SK-N-SH (cell line): ENCODE measurements around the gene UBN1. TPM values are rescaled to one million over a fixed set of nuclear protein-coding genes. Genes with fewer than 3 reads are reported as not detected.

ENCODE experiments used
- CTCF ChIA-PET: fragments of 300-600, 350-600 bp; formaldehyde crosslinking; extraction: SDS; loops from one replicate; lab custom pipeline; 2021; lab: Yijun Ruan, JAX
- POLR2A ChIA-PET: fragments of 350-600 bp; sonication (Branson Sonifier 250); formaldehyde crosslinking; extraction: SDS; loops from one replicate; lab custom pipeline; 2020; ENCODE audit warnings: antibody characterized with exemption, inconsistent platforms; lab: Yijun Ruan, JAX
- DNase-seq: peaks from one replicate; pipeline ENCODE4 v3.0.0; 2012
- H2AFZ ChIP-seq: fragments of 200-600 bp; sonication (generic); 2 replicates; pipeline ENCODE4 v1.8.1; 2016; ENCODE audit warnings: antibody characterized with exemption, mild to moderate bottlenecking, low read depth
- H3F3A ChIP-seq: fragments of 200-600 bp; sonication (generic); replicated peaks from 2 replicates; pipeline ENCODE3; 2016; ENCODE audit warnings: antibody characterized with exemption, mild to moderate bottlenecking; ENCODE audit not compliant: insufficient read depth
- H3K27ac ChIP-seq, 2 experiments: fragments of 200-500 bp in 1 of 2; fragments of 200-600 bp in 1 of 2; sonication (Bioruptor generic) in 1 of 2; sonication (generic), shearing (Covaris generic) in 1 of 2; 2 replicates each; pipeline versions ENCODE4 v1.5.1 to v1.6.1; 2014 to 2016; ENCODE audit warnings: low read depth in 2 of 2, inconsistent platforms in 1 of 2, low read length in 1 of 2, mild to moderate bottlenecking in 1 of 2, mixed read lengths in 1 of 2
- H3K27me3 ChIP-seq: fragments of 200-600 bp; sonication (generic), shearing (Covaris generic); 2 replicates; pipeline ENCODE4 v1.6.1; 2016; ENCODE audit warnings: mixed run types; ENCODE audit not compliant: insufficient read depth
- H3K36me3 ChIP-seq, 2 experiments: fragments of 200-500 bp in 1 of 2; fragments of 200-600 bp in 1 of 2; sonication (Bioruptor generic) in 1 of 2; sonication (generic) in 1 of 2; replicated peaks in 1 of 2; 2 replicates each; pipeline versions ENCODE3 to v1.5.1; 2014 to 2016; ENCODE audit warnings: low read length in 1 of 2, mild to moderate bottlenecking in 1 of 2; ENCODE audit not compliant: insufficient read depth in 2 of 2, control insufficient read depth in 1 of 2
- H3K4me1 ChIP-seq, 2 experiments: fragments of 200-500 bp in 1 of 2; fragments of 200-600 bp in 1 of 2; sonication (Bioruptor generic) in 1 of 2; sonication (generic), shearing (Covaris generic) in 1 of 2; 2 replicates each; pipeline versions ENCODE4 v1.5.1 to v1.6.1; 2014 to 2016; ENCODE audit warnings: low read depth in 1 of 2, low read length in 1 of 2, mixed run types in 1 of 2; ENCODE audit not compliant: insufficient read depth in 2 of 2, control insufficient read depth in 1 of 2
- H3K4me2 ChIP-seq: fragments of 200-600 bp; sonication (generic), shearing (Covaris generic); 2 replicates; pipeline ENCODE4 v1.6.1; 2017; ENCODE audit warnings: mixed run types
- H3K4me3 ChIP-seq, 2 experiments: fragments of 200-500 bp in 1 of 2; fragments of 200-600 bp in 1 of 2; sonication (Bioruptor generic) in 1 of 2; sonication (generic), shearing (Covaris generic) in 1 of 2; 2 replicates each; pipeline versions ENCODE4 v1.5.1 to v1.8.1; 2014 to 2016; ENCODE audit warnings: low read depth in 2 of 2, inconsistent platforms in 1 of 2, low read length in 1 of 2, mild to moderate bottlenecking in 1 of 2, mixed read lengths in 1 of 2, moderate library complexity in 1 of 2
- H3K79me2 ChIP-seq: fragments of 200-600 bp; sonication (generic); 2 replicates; pipeline ENCODE4 v1.8.1; 2017; ENCODE audit warnings: mild to moderate bottlenecking; ENCODE audit not compliant: insufficient read depth
- H3K9ac ChIP-seq: fragments of 200-600 bp; sonication (generic); 2 replicates; pipeline ENCODE4 v1.6.1; 2017; ENCODE audit warnings: mixed run types
- H3K9me2 ChIP-seq: fragments of 200-600 bp; sonication (generic); 2 replicates; pipeline ENCODE4 v1.6.1; 2017; ENCODE audit warnings: mixed run types
- H3K9me3 ChIP-seq: fragments of 200-600 bp; sonication (generic); 2 replicates; pipeline ENCODE4 v1.6.1; 2017; ENCODE audit warnings: mixed run types, mild to moderate bottlenecking, moderate library complexity
- H4K20me1 ChIP-seq: fragments of 200-600 bp; sonication (generic); 2 replicates; pipeline ENCODE4 v1.6.1; 2017; ENCODE audit warnings: mild to moderate bottlenecking, mixed run types; ENCODE audit not compliant: insufficient read depth
- CHD2 ChIP-seq: fragments of 150-350 bp; IDR thresholded peaks from 2 replicates; pipeline ENCODE4 v1.6.1; 2018; ENCODE audit warnings: low read length; ENCODE audit not compliant: partially characterized antibody
- ELF1 ChIP-seq: IDR thresholded peaks from 2 replicates; pipeline ENCODE4 v1.4.0; 2012
- EP300 ChIP-seq, 2 experiments: IDR thresholded peaks; 2 replicates each; pipeline versions ENCODE4 v1.4.0 to v1.6.1; 2012; ENCODE audit warnings: borderline replicate concordance in 1 of 2, low read depth in 1 of 2, low read length in 1 of 2
- EZH2phosphoT487 ChIP-seq: fragments of 200-600 bp; sonication (generic); IDR thresholded peaks from 2 replicates; pipeline ENCODE4 v1.6.1; 2017; ENCODE audit warnings: low read depth, mixed run types, mild to moderate bottlenecking, antibody characterized with exemption, moderate library complexity, borderline replicate concordance
- GATA2 ChIP-seq: sonication (generic); formaldehyde crosslinking; IDR thresholded peaks from 2 replicates; pipeline ENCODE4 v1.5.0; 2020; ENCODE audit warnings: mild to moderate bottlenecking, missing genetic modification reagents
- IRF3 ChIP-seq: fragments of 150-350 bp; IDR thresholded peaks from 2 replicates; pipeline ENCODE4 v1.6.1; 2016; ENCODE audit warnings: mild to moderate bottlenecking, low read depth, low read length
- JUND ChIP-seq: IDR thresholded peaks from 2 replicates; pipeline ENCODE4 v1.4.0; 2012
- MEF2A ChIP-seq: IDR thresholded peaks from 2 replicates; pipeline ENCODE4 v1.4.0; 2012; ENCODE audit warnings: low read depth, borderline replicate concordance
- NFIC ChIP-seq: IDR thresholded peaks from 2 replicates; pipeline ENCODE4 v1.4.0; 2012; ENCODE audit warnings: borderline replicate concordance
- RXRA ChIP-seq: IDR thresholded peaks from 2 replicates; pipeline ENCODE4 v1.4.0; 2012; ENCODE audit warnings: low read depth, mild to moderate bottlenecking, borderline replicate concordance
- SMC3 ChIP-seq: IDR thresholded peaks from 2 replicates; pipeline ENCODE4 v1.6.1; 2012; ENCODE audit warnings: low read depth, low read length, improper control_type of control experiment
- TCF12 ChIP-seq: IDR thresholded peaks from 2 replicates; pipeline ENCODE4 v1.4.0; 2012
- USF1 ChIP-seq: IDR thresholded peaks from 2 replicates; pipeline ENCODE4 v1.4.0; 2012; ENCODE audit warnings: low read depth, borderline replicate concordance
- YY1 ChIP-seq: IDR thresholded peaks from 2 replicates; pipeline ENCODE4 v1.4.0; 2012; ENCODE audit warnings: low read depth, mild to moderate bottlenecking
- ZBTB33 ChIP-seq: IDR thresholded peaks from 2 replicates; pipeline ENCODE4 v1.4.0; 2012; ENCODE audit warnings: low read depth, borderline replicate concordance
- WGBS: methylation state at CpG from one replicate; pipeline ENCODE4 v1.1.6; 2017; ENCODE audit warnings: low lambda C conversion rate; 5-methylcytosine and 5-hydroxymethylcytosine counted together
- polyA plus RNA-seq, 3 experiments: library from polyadenylated mRNA; depleted of rRNA; stranded (reverse); fragments of >200 nt; gene quantifications; 2 replicates each; pipeline ENCODE4 v1.2.3, GENCODE V29; 2012
- TF ChIP-seq, protein P1 (sequence below): fragments of 200-600 bp; sonication (generic); IDR thresholded peaks from 2 replicates; pipeline ENCODE4 v1.6.1; 2017; ENCODE audit warnings: antibody characterized with exemption, mild to moderate bottlenecking, moderate library complexity
- TF ChIP-seq, protein P2 (sequence below): fragments of 150-350 bp; IDR thresholded peaks from 2 replicates; pipeline ENCODE4 v1.6.1; 2017; ENCODE audit warnings: antibody characterized with exemption, low read length, low read depth, borderline replicate concordance

Gene UBN1
- polyA plus RNA-seq, 1 of the 3 experiments (the other 2 are of a cell fraction): 10.9 TPM

GRCh38 chr16:4871071-4871470 is 23.8 kb downstream of the UBN1 start:
- Histone ChIP-seq H3K36me3 (peaks cover 27 to 70% of the 10 kb centered on the region in 2 experiments), H3K27ac (no peak overlapping the region), H3K9me3 (no peaks in the 10 kb centered on the region), H3K9ac (no peak overlapping the region), H3K4me2 (no peak overlapping the region), H3F3A (no peaks in the 10 kb centered on the region), H2AFZ (no peak overlapping the region), H3K9me2 (no peaks in the 10 kb centered on the region), H3K4me1 (no peaks in the 10 kb centered on the region), H3K79me2 (peaks cover 33% of the 10 kb centered on the region), H3K4me3 (no peak overlapping the region), H4K20me1 (peaks cover 24% of the 10 kb centered on the region), H3K27me3 (no peaks in the 10 kb centered on the region)
- no peak for TF ChIP-seq JUND
- TF ChIP-seq GATA2 (CRISPR knock-in tag): no peak
- TF ChIP-seq, protein P1, sequence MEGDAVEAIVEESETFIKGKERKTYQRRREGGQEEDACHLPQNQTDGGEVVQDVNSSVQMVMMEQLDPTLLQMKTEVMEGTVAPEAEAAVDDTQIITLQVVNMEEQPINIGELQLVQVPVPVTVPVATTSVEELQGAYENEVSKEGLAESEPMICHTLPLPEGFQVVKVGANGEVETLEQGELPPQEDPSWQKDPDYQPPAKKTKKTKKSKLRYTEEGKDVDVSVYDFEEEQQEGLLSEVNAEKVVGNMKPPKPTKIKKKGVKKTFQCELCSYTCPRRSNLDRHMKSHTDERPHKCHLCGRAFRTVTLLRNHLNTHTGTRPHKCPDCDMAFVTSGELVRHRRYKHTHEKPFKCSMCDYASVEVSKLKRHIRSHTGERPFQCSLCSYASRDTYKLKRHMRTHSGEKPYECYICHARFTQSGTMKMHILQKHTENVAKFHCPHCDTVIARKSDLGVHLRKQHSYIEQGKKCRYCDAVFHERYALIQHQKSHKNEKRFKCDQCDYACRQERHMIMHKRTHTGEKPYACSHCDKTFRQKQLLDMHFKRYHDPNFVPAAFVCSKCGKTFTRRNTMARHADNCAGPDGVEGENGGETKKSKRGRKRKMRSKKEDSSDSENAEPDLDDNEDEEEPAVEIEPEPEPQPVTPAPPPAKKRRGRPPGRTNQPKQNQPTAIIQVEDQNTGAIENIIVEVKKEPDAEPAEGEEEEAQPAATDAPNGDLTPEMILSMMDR: no peak
- TF ChIP-seq EP300 (IDR thresholded peaks at IDR 0.05; ENCODE audit: borderline replicate concordance in 1 of 2, low read depth in 1 of 2, low read length in 1 of 2): no peak
- TF ChIP-seq IRF3: no peak
- TF ChIP-seq YY1: no peak
- TF ChIP-seq SMC3: no peak
- TF ChIP-seq USF1: no peak
- no peak for TF ChIP-seq EZH2phosphoT487
- no peak for TF ChIP-seq TCF12
- TF ChIP-seq CHD2: no peak
- no peak for TF ChIP-seq MEF2A
- TF ChIP-seq NFIC: no peak
- no peak for TF ChIP-seq RXRA
- TF ChIP-seq ZBTB33: no peak
- TF ChIP-seq, protein P2, sequence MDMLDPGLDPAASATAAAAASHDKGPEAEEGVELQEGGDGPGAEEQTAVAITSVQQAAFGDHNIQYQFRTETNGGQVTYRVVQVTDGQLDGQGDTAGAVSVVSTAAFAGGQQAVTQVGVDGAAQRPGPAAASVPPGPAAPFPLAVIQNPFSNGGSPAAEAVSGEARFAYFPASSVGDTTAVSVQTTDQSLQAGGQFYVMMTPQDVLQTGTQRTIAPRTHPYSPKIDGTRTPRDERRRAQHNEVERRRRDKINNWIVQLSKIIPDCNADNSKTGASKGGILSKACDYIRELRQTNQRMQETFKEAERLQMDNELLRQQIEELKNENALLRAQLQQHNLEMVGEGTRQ: no peak
- no peak for TF ChIP-seq ELF1
- no CpG with 5 or more reads among the region's 4 CpGs for WGBS
- ChIA-PET POLR2A (no interaction called here), CTCF (no interaction called here)
- no peak for DNase-seq
